HCT116 (cell line): ENCODE results near the gene CNTNAP2.

ENCODE experiments used
- CBX3 ChIP-seq: IDR thresholded peaks from 2 replicates; pipeline ENCODE4 v1.6.1; 2012; ENCODE audit warnings: low read depth
- TF ChIP-seq, protein P1 (sequence below), 3 experiments: fragments of 200-600 bp in 1 of 3; sonication (generic) in 1 of 3; IDR thresholded peaks in 2 of 3; conservative IDR thresholded peaks in 1 of 3; 2 replicates each; pipeline ENCODE4 v1.5.1; 2012 to 2017; ENCODE audit warnings: low read depth in 2 of 3, low read length in 2 of 3, antibody characterized with exemption in 1 of 3, borderline replicate concordance in 1 of 3, control low read depth in 1 of 3, mild to moderate bottlenecking in 1 of 3, mixed read lengths in 1 of 3, mixed run types in 1 of 3, moderate library complexity in 1 of 3; ENCODE audit not compliant: insufficient read depth in 1 of 3
- TF ChIP-seq, protein P2 (sequence below): IDR thresholded peaks from 2 replicates; pipeline ENCODE4 v1.6.1; 2012; ENCODE audit warnings: low read depth
- TF ChIP-seq, protein P3 (sequence below): IDR thresholded peaks from 2 replicates; pipeline ENCODE4 v1.6.1; 2012

DNA sequence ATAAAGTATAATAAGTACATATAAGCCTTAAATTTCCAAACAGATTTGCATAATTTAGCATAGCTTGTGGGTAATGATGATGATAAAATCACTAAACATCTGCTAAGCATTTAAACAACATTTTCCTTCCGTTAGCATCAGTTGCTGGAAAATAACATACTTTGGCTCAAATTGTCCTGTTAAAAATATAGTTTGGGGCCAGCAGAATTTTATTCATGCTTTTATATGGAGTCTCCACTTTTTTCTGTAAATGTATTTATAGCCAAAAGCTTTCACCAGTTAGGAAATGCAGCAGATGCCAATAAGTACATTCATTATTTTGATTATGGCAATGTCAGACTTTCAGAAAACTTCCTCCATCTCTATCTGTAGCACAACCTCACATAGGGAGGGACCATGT, 107.2 kb downstream of the CNTNAP2 start:
- TF ChIP-seq, protein P1, sequence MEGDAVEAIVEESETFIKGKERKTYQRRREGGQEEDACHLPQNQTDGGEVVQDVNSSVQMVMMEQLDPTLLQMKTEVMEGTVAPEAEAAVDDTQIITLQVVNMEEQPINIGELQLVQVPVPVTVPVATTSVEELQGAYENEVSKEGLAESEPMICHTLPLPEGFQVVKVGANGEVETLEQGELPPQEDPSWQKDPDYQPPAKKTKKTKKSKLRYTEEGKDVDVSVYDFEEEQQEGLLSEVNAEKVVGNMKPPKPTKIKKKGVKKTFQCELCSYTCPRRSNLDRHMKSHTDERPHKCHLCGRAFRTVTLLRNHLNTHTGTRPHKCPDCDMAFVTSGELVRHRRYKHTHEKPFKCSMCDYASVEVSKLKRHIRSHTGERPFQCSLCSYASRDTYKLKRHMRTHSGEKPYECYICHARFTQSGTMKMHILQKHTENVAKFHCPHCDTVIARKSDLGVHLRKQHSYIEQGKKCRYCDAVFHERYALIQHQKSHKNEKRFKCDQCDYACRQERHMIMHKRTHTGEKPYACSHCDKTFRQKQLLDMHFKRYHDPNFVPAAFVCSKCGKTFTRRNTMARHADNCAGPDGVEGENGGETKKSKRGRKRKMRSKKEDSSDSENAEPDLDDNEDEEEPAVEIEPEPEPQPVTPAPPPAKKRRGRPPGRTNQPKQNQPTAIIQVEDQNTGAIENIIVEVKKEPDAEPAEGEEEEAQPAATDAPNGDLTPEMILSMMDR (IDR thresholded peaks at IDR 0.05 in 2 of 3, conservative IDR thresholded peaks at IDR 0.05 in 1 of 3; ENCODE audit: borderline replicate concordance in 1 of 3, insufficient read depth in 1 of 3, low read depth in 2 of 3, low read length in 2 of 3) = no peak
- TF ChIP-seq, protein P2, sequence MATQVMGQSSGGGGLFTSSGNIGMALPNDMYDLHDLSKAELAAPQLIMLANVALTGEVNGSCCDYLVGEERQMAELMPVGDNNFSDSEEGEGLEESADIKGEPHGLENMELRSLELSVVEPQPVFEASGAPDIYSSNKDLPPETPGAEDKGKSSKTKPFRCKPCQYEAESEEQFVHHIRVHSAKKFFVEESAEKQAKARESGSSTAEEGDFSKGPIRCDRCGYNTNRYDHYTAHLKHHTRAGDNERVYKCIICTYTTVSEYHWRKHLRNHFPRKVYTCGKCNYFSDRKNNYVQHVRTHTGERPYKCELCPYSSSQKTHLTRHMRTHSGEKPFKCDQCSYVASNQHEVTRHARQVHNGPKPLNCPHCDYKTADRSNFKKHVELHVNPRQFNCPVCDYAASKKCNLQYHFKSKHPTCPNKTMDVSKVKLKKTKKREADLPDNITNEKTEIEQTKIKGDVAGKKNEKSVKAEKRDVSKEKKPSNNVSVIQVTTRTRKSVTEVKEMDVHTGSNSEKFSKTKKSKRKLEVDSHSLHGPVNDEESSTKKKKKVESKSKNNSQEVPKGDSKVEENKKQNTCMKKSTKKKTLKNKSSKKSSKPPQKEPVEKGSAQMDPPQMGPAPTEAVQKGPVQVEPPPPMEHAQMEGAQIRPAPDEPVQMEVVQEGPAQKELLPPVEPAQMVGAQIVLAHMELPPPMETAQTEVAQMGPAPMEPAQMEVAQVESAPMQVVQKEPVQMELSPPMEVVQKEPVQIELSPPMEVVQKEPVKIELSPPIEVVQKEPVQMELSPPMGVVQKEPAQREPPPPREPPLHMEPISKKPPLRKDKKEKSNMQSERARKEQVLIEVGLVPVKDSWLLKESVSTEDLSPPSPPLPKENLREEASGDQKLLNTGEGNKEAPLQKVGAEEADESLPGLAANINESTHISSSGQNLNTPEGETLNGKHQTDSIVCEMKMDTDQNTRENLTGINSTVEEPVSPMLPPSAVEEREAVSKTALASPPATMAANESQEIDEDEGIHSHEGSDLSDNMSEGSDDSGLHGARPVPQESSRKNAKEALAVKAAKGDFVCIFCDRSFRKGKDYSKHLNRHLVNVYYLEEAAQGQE = no peak
- TF ChIP-seq CBX3 = no peak
- TF ChIP-seq, protein P3, sequence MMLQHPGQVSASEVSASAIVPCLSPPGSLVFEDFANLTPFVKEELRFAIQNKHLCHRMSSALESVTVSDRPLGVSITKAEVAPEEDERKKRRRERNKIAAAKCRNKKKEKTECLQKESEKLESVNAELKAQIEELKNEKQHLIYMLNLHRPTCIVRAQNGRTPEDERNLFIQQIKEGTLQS = no peak
